DND-41 (cell line): ENCODE measurements around the gene MTHFD1.

Source experiments
- ATAC-seq: fragments of 200-7000 bp; cut with Tn5 transposase; 3 replicates; pipeline ENCODE4 v1.9.1; 2021; ENCODE audit warnings: low read depth; ENCODE audit not compliant: insufficient read depth
- DNase-seq: peaks from one replicate; pipeline ENCODE4 v3.0.0-alpha.2; 2020
- H2AFZ ChIP-seq: 2 replicates; pipeline ENCODE4 v1.6.0; 2012; ENCODE audit warnings: low read depth, low read length
- H3K27ac ChIP-seq: 2 replicates; pipeline ENCODE4 v1.5.1; 2012; ENCODE audit warnings: low read length, inconsistent platforms
- H3K27me3 ChIP-seq: fragments of 200-600 bp; sonication (generic); 2 replicates; pipeline ENCODE4 v1.6.0; 2012; ENCODE audit warnings: low read length, mild to moderate bottlenecking, inconsistent platforms; ENCODE audit not compliant: insufficient read depth, poor library complexity
- H3K36me3 ChIP-seq: 2 replicates; pipeline ENCODE4 v1.5.1; 2012; ENCODE audit warnings: low read length, inconsistent platforms; ENCODE audit not compliant: insufficient read depth
- H3K4me1 ChIP-seq: 2 replicates; pipeline ENCODE4 v1.5.1; 2012; ENCODE audit warnings: mild to moderate bottlenecking, low read length; ENCODE audit not compliant: insufficient read depth
- H3K4me2 ChIP-seq: 2 replicates; pipeline ENCODE4 v1.6.0; 2012; ENCODE audit warnings: mild to moderate bottlenecking, moderate library complexity, low read length, inconsistent platforms; ENCODE audit not compliant: insufficient read depth
- H3K4me3 ChIP-seq, 2 experiments: fragments of 200-600 bp in 1 of 2; shearing (Covaris generic) in 1 of 2; 2 replicates each; pipeline ENCODE4 v1.5.1; 2012 to 2016; ENCODE audit warnings: inconsistent platforms in 2 of 2, low read length in 2 of 2, mild to moderate bottlenecking in 2 of 2, low read depth in 1 of 2, moderate library complexity in 1 of 2
- H3K79me2 ChIP-seq: 2 replicates; pipeline ENCODE4 v1.6.0; 2012; ENCODE audit warnings: low read length, inconsistent platforms; ENCODE audit not compliant: insufficient read depth
- H3K9ac ChIP-seq: 2 replicates; pipeline ENCODE4 v1.6.0; 2012; ENCODE audit warnings: low read depth, mild to moderate bottlenecking, inconsistent platforms, low read length, moderate library complexity
- H3K9me3 ChIP-seq: 2 replicates; pipeline ENCODE4 v1.5.1; 2012; ENCODE audit warnings: low read length, moderate library complexity, mild to moderate bottlenecking, inconsistent platforms; ENCODE audit not compliant: insufficient read depth, severe bottlenecking
- H4K20me1 ChIP-seq: 2 replicates; pipeline ENCODE4 v1.6.0; 2012; ENCODE audit warnings: low read length; ENCODE audit not compliant: insufficient read depth
- CTCF ChIP-seq: IDR thresholded peaks from 2 replicates; pipeline ENCODE4 v1.5.1; 2012; ENCODE audit warnings: borderline replicate concordance, low read length, moderate library complexity, mild to moderate bottlenecking; ENCODE audit not compliant: poor library complexity, severe bottlenecking; ENCODE audit errors: extremely low read depth
- EZH2 ChIP-seq: IDR thresholded peaks from 3 replicates; pipeline ENCODE4 v1.6.1; 2012; ENCODE audit warnings: borderline replicate concordance, low read depth, mild to moderate bottlenecking, moderate library complexity, low read length, inconsistent platforms; ENCODE audit not compliant: severe bottlenecking

Gene MTHFD1

GRCh38 chr14:64447876-64448670 is 59.9 kb downstream of the MTHFD1 start:
- ATAC-seq: no peak
- Histone ChIP-seq H3K27me3 (no peaks in the 10 kb centered on the region), H3K36me3 (peaks cover 88% of the 10 kb centered on the region), H3K4me1 (no peaks in the 10 kb centered on the region), H3K4me3 (no peak overlapping the region), H3K9me3 (no peaks in the 10 kb centered on the region), H3K79me2 (no peaks in the 10 kb centered on the region), H3K4me2 (no peak overlapping the region), H3K27ac (no peak overlapping the region), H4K20me1 (no peaks in the 10 kb centered on the region), H3K9ac (no peak overlapping the region), H2AFZ (no peak overlapping the region)
- DNase-seq: no peak
- TF ChIP-seq CTCF (no peak), EZH2 (no peak)

DNA sequence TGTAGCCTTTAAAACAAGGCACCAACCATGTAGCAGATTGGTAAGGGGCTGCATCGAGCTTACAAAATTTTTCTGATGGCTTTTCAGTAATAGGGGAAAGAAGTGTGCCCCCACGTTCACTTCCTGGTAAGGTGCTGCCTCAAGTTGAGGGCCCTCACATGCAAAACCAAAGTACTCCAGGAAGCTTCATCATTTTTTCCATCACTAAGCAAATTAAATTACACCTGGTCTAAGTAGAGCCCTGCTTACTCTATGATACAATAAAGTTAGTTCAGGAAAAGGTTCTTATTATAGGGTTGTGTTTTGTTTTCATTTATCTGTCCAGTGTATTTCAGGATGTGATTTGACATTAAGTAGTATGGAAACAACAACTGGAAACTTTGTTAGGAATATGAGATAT is 62.1 kb downstream of the MTHFD1 start:
- Histone ChIP-seq H3K9ac (no peak overlapping the region), H3K36me3 (peaks cover 88% of the 10 kb centered on the region), H3K4me3 (no peak overlapping the region), H3K27ac (no peak overlapping the region), H3K27me3 (no peaks in the 10 kb centered on the region), H3K4me1 (no peaks in the 10 kb centered on the region), H3K79me2 (no peaks in the 10 kb centered on the region), H2AFZ (no peak overlapping the region), H3K9me3 (no peaks in the 10 kb centered on the region), H3K4me2 (no peak overlapping the region), H4K20me1 (no peaks in the 10 kb centered on the region)
- DNase-seq (no peak), ATAC-seq (no peak)
- TF ChIP-seq CTCF: no peak
- no peak for TF ChIP-seq EZH2

DNA sequence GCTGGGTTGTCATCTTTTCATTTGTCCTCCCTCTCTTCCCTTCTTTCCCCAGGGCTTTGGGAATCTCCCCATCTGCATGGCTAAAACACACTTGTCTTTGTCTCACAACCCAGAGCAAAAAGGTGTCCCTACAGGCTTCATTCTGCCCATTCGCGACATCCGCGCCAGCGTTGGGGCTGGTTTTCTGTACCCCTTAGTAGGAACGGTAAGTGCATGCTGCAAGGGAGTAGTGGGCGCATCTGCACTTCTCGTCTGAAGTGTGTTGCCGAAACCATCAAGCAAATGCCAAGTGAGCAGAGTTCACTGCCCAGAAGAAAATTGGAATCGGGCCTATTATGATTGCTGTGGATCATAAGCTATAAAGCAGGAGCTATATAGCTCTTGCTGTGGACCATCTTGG is 66.5 kb downstream of the MTHFD1 start:
- Histone ChIP-seq H3K4me3 (no peak overlapping the region), H3K4me2 (no peak overlapping the region), H3K4me1 (no peaks in the 10 kb centered on the region), H3K79me2 (no peaks in the 10 kb centered on the region), H3K27me3 (no peaks in the 10 kb centered on the region), H4K20me1 (no peaks in the 10 kb centered on the region), H3K9me3 (no peaks in the 10 kb centered on the region), H3K9ac (no peak overlapping the region), H3K36me3 (peaks cover 89% of the 10 kb centered on the region), H3K27ac (no peak overlapping the region), H2AFZ (no peak overlapping the region)
- no peak for TF ChIP-seq CTCF
- TF ChIP-seq EZH2: no peak
- ATAC-seq (no peak), DNase-seq (no peak)
